Measurements from ENCODE around the gene ATL2.

GRCh38 chr2:38336621-38337020 lies 40.5 kb downstream of the ATL2 start:
- no peak for TF ChIP-seq ZNF274 (IDR thresholded peaks at IDR 0.05; ENCODE audit: low read depth, low read length)
- no peak for TF ChIP-seq SUZ12 (IDR thresholded peaks at IDR 0.05; ENCODE audit: extremely low read depth, insufficient read depth, insufficient read length)

Measured in NT2/D1 (cell line).